D721Med (cell line): ENCODE results near the gene STX7.
"Not testable (repeated sequence)": the region's sequence is repeated elsewhere in the genome, so short reads cannot be mapped to it uniquely, and the experiment has no call there.

Source experiments
- DNase-seq: peaks from one replicate; pipeline ENCODE4 v3.0.0; 2011; ENCODE audit warnings: low spot score; ENCODE audit not compliant: insufficient read length
- FAIRE-seq: peaks from 2 replicates; lab custom pipeline; 2011; peaks lifted over from hg19 to GRCh38; lab: Jason Lieb, UNC
- TF ChIP-seq, protein P1 (sequence below): IDR thresholded peaks from 2 replicates; pipeline ENCODE4 v1.5.1; 2012; ENCODE audit warnings: mild to moderate bottlenecking, control low read depth; ENCODE audit not compliant: insufficient read depth; ENCODE audit errors: missing control alignments

STX7 gene

DNA sequence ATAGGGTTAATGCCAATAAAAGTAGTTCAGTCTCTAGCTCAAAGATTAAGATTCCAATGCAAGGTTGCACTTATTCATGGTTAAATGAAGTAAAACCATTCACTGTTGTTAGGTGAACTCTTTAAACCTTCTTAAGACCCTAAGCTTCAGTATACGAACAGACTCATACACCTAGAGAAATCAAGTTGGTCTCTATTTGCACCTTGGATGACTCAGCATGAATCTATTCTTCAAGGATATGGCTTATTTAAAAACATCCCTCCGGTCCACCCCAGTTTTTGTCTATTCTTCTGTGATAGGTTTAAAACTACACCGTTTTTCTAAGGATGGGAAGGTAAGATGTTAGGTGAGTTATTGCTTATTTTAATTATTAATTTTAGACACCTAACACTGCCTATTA is 24.2 kb upstream of the STX7 start:
- TF ChIP-seq, protein P1, sequence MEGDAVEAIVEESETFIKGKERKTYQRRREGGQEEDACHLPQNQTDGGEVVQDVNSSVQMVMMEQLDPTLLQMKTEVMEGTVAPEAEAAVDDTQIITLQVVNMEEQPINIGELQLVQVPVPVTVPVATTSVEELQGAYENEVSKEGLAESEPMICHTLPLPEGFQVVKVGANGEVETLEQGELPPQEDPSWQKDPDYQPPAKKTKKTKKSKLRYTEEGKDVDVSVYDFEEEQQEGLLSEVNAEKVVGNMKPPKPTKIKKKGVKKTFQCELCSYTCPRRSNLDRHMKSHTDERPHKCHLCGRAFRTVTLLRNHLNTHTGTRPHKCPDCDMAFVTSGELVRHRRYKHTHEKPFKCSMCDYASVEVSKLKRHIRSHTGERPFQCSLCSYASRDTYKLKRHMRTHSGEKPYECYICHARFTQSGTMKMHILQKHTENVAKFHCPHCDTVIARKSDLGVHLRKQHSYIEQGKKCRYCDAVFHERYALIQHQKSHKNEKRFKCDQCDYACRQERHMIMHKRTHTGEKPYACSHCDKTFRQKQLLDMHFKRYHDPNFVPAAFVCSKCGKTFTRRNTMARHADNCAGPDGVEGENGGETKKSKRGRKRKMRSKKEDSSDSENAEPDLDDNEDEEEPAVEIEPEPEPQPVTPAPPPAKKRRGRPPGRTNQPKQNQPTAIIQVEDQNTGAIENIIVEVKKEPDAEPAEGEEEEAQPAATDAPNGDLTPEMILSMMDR, result no peak
- FAIRE-seq (no peak), DNase-seq (no peak)

DNA sequence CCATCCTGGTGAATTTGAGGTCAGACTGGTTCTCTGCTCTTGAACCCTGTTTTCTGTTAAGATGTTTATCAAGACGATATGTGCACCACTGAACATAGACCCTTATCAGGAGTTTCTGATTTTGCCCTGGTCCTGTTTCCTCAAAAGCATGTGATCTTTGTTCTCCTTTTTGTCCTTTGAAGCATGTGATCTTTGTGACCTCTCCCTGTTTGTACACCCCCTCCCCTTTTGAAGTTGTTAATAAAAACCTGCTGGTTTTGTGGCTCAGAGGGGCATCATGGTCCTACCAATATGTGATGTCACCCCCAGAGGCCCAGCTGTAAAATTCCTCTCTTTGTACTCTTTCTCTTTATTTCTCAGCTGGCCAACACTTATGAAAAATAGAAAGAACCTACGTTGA is 21.6 kb upstream of the STX7 start:
- not testable (repeated sequence) for FAIRE-seq, DNase-seq

DNA sequence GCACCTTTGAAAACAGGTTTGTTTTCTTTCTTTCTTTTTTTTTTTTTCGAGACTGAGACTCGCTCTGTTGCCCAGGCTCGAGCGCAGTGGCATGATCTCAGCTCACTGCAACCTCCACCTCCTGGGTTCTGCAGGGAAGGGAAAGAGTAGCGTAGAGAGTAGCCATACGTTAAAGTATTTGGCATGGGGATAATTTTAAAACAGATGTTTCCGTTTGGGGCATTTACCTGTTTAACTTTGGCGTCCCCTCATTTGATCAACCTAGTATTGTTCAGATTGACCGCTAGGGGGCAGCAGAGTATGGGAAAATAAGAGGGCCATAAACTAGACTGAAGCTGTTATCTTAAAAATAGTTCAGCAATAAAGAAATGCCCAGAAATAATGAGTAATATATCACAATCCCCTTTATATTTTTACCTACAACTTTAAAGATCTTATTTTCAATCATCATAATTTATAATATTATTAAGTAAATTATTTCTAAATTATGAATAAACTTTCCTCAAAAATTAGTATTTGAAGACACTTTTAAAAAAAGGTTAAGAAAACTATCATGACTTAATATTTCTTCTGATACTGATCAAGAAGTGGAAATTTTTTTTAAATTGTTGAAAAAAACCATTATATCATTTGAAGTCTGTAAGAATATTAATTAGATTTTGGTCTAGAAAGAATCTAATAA is 17.5 kb upstream of the STX7 start:
- DNase-seq (no peak), FAIRE-seq (no peak)
- TF ChIP-seq, protein P1, result peak; percentile 84

DNA sequence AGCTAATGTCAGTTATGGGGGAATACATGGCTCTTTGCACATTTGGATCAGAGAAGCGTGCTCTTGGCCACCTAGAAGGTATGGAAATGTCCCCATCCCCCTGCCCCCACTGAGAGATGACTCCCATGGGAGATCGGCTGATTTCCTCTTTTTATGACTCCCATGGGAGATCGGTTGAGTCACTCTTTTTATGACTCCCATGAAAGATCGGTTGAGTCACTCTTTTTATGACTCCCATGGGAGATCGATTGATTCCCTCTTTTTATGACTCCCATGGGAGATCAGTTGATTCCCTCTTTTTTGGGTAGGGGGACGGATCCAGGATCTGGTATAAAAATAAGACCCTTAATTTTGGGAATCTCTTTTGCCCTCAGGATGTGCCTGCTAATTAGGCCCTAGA is 14.9 kb upstream of the STX7 start:
- no peak for DNase-seq
- TF ChIP-seq, protein P1, result no peak
- no peak for FAIRE-seq

DNA sequence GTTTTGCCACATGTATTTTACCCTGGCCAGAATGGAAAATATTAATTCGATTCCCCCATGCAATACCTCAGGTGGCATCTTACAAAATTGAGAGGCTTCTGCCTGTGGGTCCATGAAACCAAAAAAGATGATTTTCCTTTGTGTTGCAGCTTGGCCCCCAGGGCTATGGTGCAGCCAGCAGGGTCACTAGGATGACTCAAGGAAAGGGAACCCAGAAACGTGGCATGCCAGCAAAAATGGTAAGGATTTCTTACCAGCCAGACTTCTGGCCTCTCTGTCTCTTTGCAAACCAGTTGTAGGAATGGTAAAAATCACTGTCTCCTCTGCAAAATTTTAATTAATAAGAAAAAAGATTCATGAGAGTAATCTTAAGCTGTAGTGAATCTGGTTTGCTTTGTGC is 13.5 kb upstream of the STX7 start:
- TF ChIP-seq, protein P1, result no peak
- FAIRE-seq (no peak), DNase-seq (no peak)

DNA sequence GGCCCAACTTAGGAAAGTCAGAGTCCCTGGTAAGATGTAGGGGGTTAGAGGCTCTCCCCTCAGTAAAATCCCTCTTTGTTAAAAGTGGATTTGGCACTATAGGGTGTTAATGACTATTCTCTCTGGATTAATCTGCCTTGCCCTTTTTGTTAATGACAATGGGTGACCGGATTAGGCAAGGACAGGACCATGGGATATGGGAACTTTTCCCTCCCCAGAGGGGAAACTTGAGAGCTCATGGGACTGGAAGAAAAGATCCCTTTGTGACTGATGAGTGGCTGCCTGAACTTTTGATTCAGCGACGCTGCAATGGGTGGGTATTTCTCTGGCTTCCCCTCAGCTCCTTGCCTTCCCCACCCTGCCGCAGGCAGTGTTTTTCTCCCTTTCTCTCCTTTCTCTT is 12.9 kb upstream of the STX7 start:
- TF ChIP-seq, protein P1, result no peak
- FAIRE-seq, result no peak

DNA sequence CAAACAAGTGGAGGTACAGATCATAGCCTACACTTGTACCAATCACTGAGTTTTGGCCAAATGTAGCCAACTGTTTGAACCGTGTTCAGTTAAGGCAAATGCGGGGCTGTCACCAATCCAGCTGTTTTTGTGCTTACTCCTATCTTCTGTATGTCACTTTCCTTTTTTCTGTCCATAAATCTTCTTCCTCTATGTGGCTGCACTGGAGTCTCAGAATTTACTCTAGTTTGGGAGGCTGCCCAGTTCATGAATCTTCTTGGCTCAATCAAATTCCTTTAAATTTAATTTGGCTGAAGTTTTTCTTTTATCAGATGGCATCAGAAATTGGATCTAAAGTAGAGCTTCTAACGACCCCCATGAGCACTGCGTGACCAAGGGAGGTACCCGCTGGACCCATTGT is 11.7 kb upstream of the STX7 start:
- FAIRE-seq (no peak), DNase-seq (no peak)
- TF ChIP-seq, protein P1, result no peak

More for the DNA sequence above, 12.9 kb upstream of the STX7 start:
- no peak for DNase-seq

DNA sequence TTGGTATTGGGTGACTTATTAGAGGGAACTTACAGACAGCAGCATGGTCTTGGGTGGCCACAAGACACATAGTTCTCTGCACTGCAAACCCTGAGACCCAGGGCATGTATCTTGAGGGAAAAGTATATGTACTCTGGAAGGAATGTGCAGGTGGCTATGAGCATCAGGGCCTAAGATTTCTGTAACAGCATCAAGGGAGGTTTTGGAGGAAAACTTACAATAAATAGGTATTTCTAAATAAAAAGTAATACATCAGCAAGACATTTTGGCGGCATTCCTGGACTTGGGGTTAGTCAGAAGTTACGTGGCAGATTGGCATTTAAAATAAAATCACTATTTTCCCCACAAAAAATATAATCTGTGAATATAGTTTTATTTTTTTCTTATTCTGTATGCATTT is 8.0 kb upstream of the STX7 start:
- no peak for DNase-seq
- TF ChIP-seq, protein P1, result no peak
- FAIRE-seq, result no peak
